RWPE1 (cell line): Measurements from ENCODE around the gene BEX1.
"Not testable (repeated sequence)": the region's sequence is repeated elsewhere in the genome, so short reads cannot be mapped to it uniquely, and the experiment has no call there.

Experiments used
- CTCF ChIA-PET: fragments of 350-600 bp; sonication (Branson Sonifier 250); formaldehyde crosslinking; extraction: SDS; loops from one replicate; lab custom pipeline; 2021; lab: Yijun Ruan, JAX
- POLR2A ChIA-PET: fragments of 400-600 bp; formaldehyde crosslinking; extraction: SDS; loops from one replicate; lab custom pipeline; 2020; ENCODE audit warnings: antibody characterized with exemption; ENCODE audit not compliant: low non-redundant PET; lab: Yijun Ruan, JAX
- DNase-seq: peaks from one replicate; pipeline ENCODE4 v3.0.0; 2012; ENCODE audit warnings: low spot score
- H3K27ac ChIP-seq: fragments of 450-650 bp; 2 replicates; pipeline ENCODE4 v1.5.1; 2017
- TF ChIP-seq, protein P1 (sequence below): fragments of 450-650 bp; conservative IDR thresholded peaks from 2 replicates; pipeline ENCODE4 v1.5.1; 2017; ENCODE audit warnings: low read depth, mild to moderate bottlenecking

BEX1 gene

GRCh38 chrX:103063918-103064434, at the start of gene BEX1:
Gene BEX1 (minus strand): TSS chrX:103064171. CDS start chrX:103063274, 897 bp downstream.
- CTCF ChIA-PET, result no interaction called here
- H3K27ac ChIP-seq, result no peak within 1 kb of the TSS
- TF ChIP-seq, protein P1, sequence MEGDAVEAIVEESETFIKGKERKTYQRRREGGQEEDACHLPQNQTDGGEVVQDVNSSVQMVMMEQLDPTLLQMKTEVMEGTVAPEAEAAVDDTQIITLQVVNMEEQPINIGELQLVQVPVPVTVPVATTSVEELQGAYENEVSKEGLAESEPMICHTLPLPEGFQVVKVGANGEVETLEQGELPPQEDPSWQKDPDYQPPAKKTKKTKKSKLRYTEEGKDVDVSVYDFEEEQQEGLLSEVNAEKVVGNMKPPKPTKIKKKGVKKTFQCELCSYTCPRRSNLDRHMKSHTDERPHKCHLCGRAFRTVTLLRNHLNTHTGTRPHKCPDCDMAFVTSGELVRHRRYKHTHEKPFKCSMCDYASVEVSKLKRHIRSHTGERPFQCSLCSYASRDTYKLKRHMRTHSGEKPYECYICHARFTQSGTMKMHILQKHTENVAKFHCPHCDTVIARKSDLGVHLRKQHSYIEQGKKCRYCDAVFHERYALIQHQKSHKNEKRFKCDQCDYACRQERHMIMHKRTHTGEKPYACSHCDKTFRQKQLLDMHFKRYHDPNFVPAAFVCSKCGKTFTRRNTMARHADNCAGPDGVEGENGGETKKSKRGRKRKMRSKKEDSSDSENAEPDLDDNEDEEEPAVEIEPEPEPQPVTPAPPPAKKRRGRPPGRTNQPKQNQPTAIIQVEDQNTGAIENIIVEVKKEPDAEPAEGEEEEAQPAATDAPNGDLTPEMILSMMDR, result no peak
- POLR2A ChIA-PET, result no interaction called here
- DNase-seq, result peak; percentile 1

DNA sequence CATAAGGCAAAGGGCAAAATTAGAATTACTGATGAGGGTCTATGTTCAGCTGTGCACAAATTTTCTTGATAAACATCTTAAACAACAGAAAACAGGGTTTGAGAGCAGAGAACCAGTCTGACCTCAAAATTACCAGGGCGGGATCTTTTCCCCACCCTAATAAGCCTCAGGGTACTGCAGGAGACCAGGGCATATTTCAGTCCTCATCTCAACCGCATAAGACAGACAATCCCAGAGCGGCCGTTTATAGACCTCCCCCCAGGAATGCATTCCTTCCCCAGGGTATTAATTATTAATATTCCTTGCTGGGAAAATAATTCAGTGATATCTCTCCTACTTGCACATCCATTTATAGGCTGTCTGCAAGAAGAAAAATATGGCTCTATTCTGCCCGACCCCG, 45.5 kb upstream of the BEX1 start:
- POLR2A ChIA-PET, DNase-seq, CTCF ChIA-PET, H3K27ac ChIP-seq: not testable (repeated sequence)

DNA sequence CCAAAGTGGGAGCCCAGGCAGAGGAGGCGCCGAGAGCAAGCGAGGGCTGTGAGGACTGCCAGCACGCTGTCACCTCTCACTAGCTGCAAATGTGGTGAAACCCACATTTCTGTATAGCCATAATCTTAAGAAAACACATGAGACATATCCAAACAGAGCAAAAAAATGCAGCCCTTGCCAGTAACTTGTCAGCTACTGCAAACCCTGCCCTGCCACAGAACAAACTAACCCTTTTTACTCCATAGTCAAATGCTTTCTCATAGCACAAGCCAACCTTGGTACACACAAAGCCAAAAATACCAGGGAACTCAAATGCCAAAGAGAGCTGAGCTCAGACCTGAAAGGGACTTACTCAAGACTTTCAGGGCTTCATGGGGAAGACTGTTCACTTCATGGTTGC, 43.9 kb upstream of the BEX1 start:
- DNase-seq, result no peak
- H3K27ac ChIP-seq, result no peak overlapping the region
- TF ChIP-seq, protein P1, result no peak
- POLR2A ChIA-PET, result no interaction called here
- CTCF ChIA-PET, result no interaction called here

GRCh38 chrX:103107227-103107737, 43.3 kb upstream of the BEX1 start:
- DNase-seq, CTCF ChIA-PET, POLR2A ChIA-PET, H3K27ac ChIP-seq: not testable (repeated sequence)

DNA sequence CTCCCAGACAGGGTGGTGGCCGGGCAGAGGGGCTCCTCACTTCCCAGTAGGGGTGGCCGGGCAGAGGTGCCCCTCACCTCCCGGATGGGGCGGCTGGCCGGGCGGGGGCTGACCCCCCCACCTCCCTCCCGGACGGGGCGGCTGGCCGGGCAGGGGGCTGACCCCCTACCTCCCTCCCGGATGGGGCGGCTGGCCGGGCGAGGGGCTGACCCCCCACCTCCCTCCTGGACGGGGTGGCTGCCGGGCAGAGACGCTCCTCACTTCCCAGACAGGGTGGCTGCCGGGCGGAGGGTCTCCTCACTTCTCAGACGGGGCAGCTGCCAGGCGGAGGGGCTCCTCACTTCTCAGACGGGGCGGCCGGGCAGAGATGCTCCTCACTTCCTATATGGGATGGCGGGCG, 40.4 kb upstream of the BEX1 start:
- H3K27ac ChIP-seq, CTCF ChIA-PET, POLR2A ChIA-PET, DNase-seq: not testable (repeated sequence)

- CTCF ChIA-PET, DNase-seq, H3K27ac ChIP-seq, POLR2A ChIA-PET: not testable (repeated sequence)
These were observed 39.9 kb upstream of the BEX1 start for GRCh38 chrX:103103866-103104265.

- no peak overlapping the region for H3K27ac ChIP-seq
- ChIA-PET CTCF (no interaction called here), POLR2A (no interaction called here)
- TF ChIP-seq, protein P1, result no peak
- no peak for DNase-seq
These were observed 37.5 kb upstream of the BEX1 start for GRCh38 chrX:103101299-103102042.

GRCh38 chrX:103100484-103100883, 36.5 kb upstream of the BEX1 start:
- TF ChIP-seq, protein P1, result no peak
- POLR2A ChIA-PET, result no interaction called here
- no peak overlapping the region for H3K27ac ChIP-seq
- CTCF ChIA-PET, result no interaction called here
- no peak for DNase-seq
